Measurements from ENCODE around the gene ZFP1. TPM values are rescaled to one million over a fixed set of nuclear protein-coding genes. Genes with fewer than 3 reads are reported as not detected.
"Not testable (repeated sequence)": the region's sequence is repeated elsewhere in the genome, so short reads cannot be mapped to it uniquely, and the experiment has no call there.

Gene ZFP1
- total RNA-seq, 1 experiment from 2014 or later: 24.2 TPM

- DNase-seq (ENCODE audit: low spot score): no peak
These were observed 55.5 kb downstream of the ZFP1 start for GRCh38 chr16:75203667-75204409.

- no peak for DNase-seq (ENCODE audit: low spot score)
These were observed 56.1 kb downstream of the ZFP1 start for GRCh38 chr16:75204410-75204758.

GRCh38 chr16:75204905-75205304, 56.6 kb downstream of the ZFP1 start:
- DNase-seq (ENCODE audit: low spot score): not testable (repeated sequence)

- not testable (repeated sequence) for DNase-seq (ENCODE audit: low spot score)
These were observed 57.1 kb downstream of the ZFP1 start for GRCh38 chr16:75205438-75205837.

- not testable (repeated sequence) for DNase-seq (ENCODE audit: low spot score)
These were observed 57.8 kb downstream of the ZFP1 start for GRCh38 chr16:75205961-75206748.

GRCh38 chr16:75206749-75207451, 58.6 kb downstream of the ZFP1 start, which contains the start of gene CTRB2:
TSS of gene CTRB2 (minus strand) at chr16:75207161. CDS start at chr16:75207141, 20 bp downstream.
- DNase-seq (ENCODE audit: low spot score): no peak

- DNase-seq (ENCODE audit: low spot score): no peak
These were observed 59.5 kb downstream of the ZFP1 start for GRCh38 chr16:75207831-75208230.

- no peak for DNase-seq (ENCODE audit: low spot score)
These were observed 60.0 kb downstream of the ZFP1 start for GRCh38 chr16:75208242-75208825.

- no peak for DNase-seq (ENCODE audit: low spot score)
These were observed 60.7 kb downstream of the ZFP1 start for GRCh38 chr16:75208861-75209505.

- DNase-seq (ENCODE audit: low spot score): not testable (repeated sequence)
These were observed 61.2 kb downstream of the ZFP1 start for GRCh38 chr16:75209514-75209913.

GRCh38 chr16:75209944-75210343, 61.6 kb downstream of the ZFP1 start:
- no peak for DNase-seq (ENCODE audit: low spot score)

GRCh38 chr16:75211286-75211685, 63.0 kb downstream of the ZFP1 start:
- DNase-seq (ENCODE audit: low spot score): not testable (repeated sequence)

GRCh38 chr16:75216127-75216526, 67.8 kb downstream of the ZFP1 start:
- DNase-seq (ENCODE audit: low spot score): no peak

GRCh38 chr16:75216576-75216975, 68.3 kb downstream of the ZFP1 start:
- DNase-seq (ENCODE audit: low spot score): no peak

GRCh38 chr16:75217389-75217851, 69.1 kb downstream of the ZFP1 start:
- DNase-seq (ENCODE audit: low spot score): no peak

GRCh38 chr16:75218256-75219076, 70.1 kb downstream of the ZFP1 start, which contains the start of gene CTRB1:
TSS of gene CTRB1 (plus strand) at chr16:75218988. CDS start at chr16:75219008, 20 bp downstream.
- DNase-seq (ENCODE audit: low spot score): no peak

- DNase-seq (ENCODE audit: low spot score): no peak
These were observed 70.8 kb downstream of the ZFP1 start for GRCh38 chr16:75219088-75219487.

- no peak for DNase-seq (ENCODE audit: low spot score)
These were observed 71.5 kb downstream of the ZFP1 start for GRCh38 chr16:75219838-75220237.
